DOHH2 (cell line): ENCODE results near the gene ALG8.

Source experiments
- CTCF ChIP-seq: fragments of 200-600 bp; sonication (generic); IDR thresholded peaks from one replicate; pipeline ENCODE4 v1.5.1; 2014; ENCODE audit warnings: antibody characterized with exemption, mild to moderate bottlenecking, low read depth, low read length; ENCODE audit not compliant: poor library complexity, severe bottlenecking
- EZH2phosphoT487 ChIP-seq: fragments of 200-600 bp; sonication (generic); IDR thresholded peaks from 2 replicates; pipeline ENCODE4 v1.6.1; 2017; ENCODE audit warnings: borderline replicate concordance, mild to moderate bottlenecking, antibody characterized with exemption, low read length, moderate library complexity, mixed read lengths

- no peak for TF ChIP-seq CTCF
- no peak for TF ChIP-seq EZH2phosphoT487
Measured at GRCh38 chr11:78150346-78150745, 10.9 kb upstream of the ALG8 start.
